ENCODE results near the gene TAS2R14.

- TF ChIP-seq EZH2 (IDR thresholded peaks at IDR 0.05; ENCODE audit: low read depth, low read length, severe bottlenecking) (no peak), CTCF (IDR thresholded peaks at IDR 0.05; ENCODE audit: control extremely low read depth in 1 of 3, insufficient read depth in 1 of 3, low read depth in 1 of 3, low read length in 3 of 3) (no peak), YY1 (IDR thresholded peaks at IDR 0.05; ENCODE audit: low read depth, low read length) (no peak), CBX5 (IDR thresholded peaks at IDR 0.05; ENCODE audit: low read depth, low read length) (no peak), GABPA (IDR thresholded peaks at IDR 0.05; ENCODE audit: borderline replicate concordance, insufficient read depth, low read length) (no peak), POLR2A (IDR thresholded peaks at IDR 0.05; ENCODE audit: control extremely low read depth in 1 of 2, low read depth in 2 of 2, low read length in 2 of 2) (no peak), BRCA1 (IDR thresholded peaks at IDR 0.05; ENCODE audit: low read depth, low read length) (no peak)
Measured at GRCh38 chr12:10968765-10969456, 29.8 kb upstream of the TAS2R14 start.

All from H1 (cell line).